GM19238 (cell line): Measurements from ENCODE around the gene FAN1.

Experiments used
- DNase-seq: peaks from one replicate; pipeline ENCODE4 v3.0.0; 2011; ENCODE audit warnings: low spot score; ENCODE audit not compliant: insufficient read length

The FAN1 gene

DNA sequence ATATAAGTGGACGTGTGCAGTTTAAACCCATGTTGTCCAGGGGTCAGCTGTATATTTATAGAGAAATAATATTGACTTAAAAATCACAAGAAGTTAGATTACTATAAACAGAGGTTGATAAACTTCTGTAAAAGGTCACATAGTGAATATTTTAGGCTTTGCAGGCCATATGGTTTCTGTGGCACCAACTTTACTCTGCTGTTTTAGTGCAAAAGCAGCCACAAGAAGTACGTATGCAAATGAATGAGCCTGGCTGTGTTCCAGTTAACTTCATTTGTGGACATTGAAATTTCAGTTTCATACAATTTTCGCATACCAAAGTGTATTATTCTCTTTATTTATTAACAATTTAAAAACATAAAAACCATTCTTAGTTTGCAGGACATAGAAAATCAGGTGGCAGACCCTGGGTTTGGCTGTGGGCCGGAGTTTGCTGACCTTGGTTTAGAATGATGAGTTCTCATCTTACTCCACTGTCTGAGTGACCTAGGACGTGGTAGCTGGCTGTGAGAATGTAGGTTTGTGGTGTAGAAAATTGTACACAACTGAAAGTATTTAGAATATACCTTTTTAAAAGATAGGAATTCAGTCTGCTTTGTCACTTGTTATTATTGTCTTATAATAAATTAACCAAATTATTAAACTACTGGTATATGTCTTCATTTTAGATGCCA, 16.3 kb downstream of the FAN1 start:
- no peak for DNase-seq

GRCh38 chr15:30921106-30921505, 17.4 kb downstream of the FAN1 start:
- DNase-seq = no peak

DNA sequence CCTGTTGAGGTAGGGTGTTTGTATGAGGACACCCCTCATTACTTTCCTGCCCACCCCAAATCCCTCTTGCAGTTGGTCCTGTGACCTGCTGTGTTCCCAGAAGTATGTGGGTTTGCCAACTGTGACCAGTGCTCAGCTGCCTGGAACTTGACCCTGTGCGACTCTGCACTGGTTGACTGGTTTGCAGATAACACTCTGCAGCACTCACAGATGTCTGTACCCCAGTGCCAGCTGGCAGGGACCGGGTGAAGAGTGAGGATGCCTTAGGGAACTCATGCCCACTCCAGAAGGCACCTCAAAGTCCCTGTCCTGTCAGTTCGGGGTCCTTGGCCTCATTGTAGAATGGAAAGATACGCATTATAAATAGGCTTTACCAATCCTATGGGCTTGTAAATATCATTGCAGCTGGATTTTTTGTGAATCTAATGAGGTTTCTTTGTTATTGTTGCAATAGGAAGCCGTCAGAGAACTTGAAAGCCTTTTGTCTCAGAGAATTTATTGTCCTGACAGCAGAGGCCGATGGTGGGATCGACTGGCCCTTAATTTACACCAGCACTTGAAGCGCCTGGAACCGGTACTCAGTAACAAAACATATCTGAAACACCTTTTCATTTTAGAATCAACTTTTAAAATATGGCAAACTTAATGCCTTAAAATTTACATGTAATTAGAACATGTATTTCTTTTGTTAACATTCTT, 18.2 kb downstream of the FAN1 start:
- no peak for DNase-seq

DNA sequence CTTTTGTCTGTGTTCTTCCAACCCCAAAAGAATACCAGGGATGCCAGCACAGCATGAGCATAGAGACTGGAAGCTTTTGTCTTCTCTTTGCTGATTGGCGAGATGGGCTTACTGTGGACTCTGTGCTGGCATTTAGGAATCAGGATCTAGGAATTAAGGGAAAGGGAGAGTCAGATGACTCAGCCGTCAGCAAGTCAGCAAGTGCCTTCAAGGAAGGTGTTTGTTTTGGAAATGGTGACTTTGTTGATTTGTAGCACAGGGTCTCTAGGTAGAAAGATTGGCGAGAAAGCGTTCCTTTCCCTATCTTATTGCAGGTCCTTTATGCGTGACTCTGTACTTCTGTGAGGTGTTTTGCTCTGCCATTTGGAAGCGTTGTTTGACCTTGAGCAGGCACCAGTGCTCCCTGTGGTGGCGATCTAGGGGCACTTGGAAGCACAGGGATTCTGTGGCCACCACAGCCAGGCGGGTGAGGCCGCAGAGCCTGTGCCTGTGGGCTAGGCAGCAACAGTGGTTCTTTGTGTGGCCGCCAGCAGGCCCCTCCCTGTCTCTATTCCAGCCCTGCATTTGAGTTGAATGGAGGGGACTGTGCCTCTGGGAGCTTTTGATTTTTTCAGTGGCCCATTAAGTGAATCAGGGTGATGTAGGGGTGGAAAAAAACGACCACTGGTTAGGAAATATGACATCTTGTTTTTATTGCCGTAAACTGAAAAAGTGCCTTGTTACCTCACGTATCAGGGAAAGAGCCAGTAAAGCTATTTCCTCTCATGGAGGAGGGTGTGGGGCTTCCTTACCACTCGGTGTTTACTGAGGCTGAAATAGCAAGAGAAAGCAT, 19.0 kb downstream of the FAN1 start:
- no peak for DNase-seq

DNA sequence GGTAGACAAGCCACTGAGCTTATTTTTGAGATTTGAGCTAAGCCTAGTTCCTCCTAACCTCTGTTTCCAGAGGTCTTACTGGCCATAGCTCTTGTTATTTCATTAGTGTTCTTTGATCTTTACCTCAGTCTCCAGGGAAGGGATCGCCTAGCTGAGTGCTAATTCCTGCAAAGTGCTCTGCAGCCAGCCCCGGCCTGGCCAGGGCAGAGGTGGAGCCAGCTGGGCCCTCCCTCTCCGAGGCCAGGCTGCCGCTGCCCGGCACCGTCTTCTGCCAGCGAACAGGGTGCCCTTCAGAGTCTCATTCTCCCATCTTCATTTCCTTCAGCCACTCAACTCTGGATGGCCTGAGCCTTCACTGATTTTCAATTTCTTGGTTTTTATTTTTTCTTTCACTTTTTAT, 19.7 kb downstream of the FAN1 start:
- DNase-seq = no peak

DNA sequence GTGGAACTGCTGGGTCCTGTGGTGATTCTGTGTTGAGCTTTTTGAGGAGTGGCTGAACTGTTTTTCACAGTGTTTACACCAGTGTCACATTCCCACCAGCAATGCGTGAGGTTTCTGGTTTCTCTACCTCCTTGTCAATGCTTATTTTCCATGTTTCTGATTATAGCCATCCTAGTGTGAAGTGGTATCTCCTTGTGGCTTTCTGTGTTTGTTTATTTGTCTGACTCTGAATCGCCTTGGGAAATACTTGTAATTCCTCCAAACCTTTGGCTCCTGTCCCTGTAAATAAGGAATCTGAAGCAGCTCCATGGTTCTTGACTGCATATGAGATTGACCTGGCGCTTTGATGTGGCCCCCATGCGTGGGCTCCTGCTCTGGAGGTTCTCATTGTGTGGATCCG, 20.6 kb downstream of the FAN1 start:
- DNase-seq = no peak

- no peak for DNase-seq
Observed at GRCh38 chr15:30925686-30926085, 22.0 kb downstream of the FAN1 start.

GRCh38 chr15:30926161-30926560, 22.4 kb downstream of the FAN1 start:
- no peak for DNase-seq

DNA sequence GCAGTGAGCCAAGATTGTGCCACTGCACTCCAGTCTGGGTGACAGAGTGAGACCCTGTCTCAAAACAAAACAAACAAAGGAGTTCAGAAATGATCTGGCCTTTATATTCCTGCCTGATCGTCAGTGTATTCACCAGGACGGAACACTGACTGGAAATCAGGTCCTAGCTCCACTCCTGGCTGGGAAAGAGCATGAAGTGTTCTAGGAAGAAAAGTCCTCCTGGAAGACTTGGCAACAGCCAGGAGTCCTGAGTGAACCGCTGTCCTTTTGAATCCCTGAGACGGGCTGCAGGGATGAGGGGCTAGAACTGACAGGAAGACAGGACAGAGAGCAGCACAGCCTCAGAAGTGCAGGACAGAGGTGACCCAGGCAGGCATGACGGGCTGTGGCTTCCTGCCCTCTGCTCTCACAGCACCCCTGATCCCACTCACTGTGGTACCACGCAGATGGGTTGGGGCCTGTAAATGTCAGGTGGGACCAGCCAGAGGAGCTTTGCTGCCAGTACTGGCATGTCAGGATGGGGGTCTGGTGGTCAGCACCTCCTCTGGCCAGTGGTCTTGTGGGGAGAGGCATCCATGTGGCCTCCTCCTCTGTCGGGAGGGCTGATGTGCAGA, 23.5 kb downstream of the FAN1 start:
- no peak for DNase-seq

DNA sequence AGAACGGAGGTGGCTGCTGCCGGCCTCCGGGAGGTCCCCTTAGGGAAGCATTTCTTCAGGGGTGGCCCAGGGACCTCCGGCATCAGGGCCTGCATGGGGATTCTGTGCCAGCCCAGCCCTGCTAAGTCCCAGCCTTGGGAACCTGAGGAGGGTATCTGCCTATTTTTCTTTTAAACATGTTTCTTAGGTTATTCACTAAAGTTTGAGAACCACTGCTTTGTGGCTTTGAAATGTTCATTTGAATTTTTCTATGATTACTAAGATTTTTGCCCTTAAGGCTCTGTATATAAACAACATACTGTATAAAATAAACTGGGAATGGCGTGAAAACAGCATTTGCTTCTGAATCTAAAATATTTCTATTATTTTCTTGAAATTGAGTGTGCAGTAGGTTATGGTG, 24.4 kb downstream of the FAN1 start:
- DNase-seq = no peak

DNA sequence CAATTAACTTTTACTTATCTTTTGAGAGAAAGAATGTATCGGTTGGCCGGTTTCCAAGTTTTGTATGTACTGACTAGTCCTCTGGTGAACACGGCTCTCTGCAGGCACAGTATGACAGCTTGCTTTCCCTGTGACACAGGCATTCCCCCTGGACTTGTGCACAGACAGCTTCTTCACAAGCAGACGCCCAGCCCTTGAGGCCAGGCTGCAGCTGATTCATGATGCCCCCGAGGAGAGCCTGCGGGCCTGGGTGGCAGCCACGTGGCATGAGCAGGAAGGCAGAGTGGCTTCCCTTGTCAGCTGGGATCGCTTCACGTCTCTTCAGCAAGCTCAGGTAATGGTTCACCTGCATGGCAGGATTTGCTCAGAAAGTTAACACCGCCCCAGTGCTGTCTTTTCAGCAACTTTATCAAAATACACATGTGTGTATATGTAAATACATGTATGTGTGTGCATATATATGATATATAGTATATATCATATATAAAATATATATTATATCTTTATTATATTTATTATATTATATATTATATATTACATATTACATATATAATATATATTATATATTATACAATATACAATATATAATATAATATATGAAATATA, 25.5 kb downstream of the FAN1 start:
- no peak for DNase-seq

DNA sequence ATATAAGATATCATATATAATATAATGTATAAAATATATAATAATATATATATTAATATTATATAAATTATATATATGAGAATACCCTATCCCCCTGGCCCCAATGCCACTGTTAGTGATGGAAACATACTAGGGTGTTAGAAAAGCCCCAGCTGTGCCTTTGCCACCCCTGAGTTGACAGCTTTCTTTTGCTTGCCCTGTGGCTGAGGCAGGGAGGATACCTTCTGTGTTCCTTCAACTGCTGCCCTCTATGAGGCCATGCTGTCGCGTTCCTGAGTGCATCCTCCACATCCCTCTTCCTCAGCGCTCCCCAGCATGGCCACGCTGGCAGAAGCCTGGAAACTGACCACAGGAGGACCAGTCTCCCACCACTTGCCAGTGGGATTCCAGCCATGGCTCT, 26.3 kb downstream of the FAN1 start:
- no peak for DNase-seq

DNA sequence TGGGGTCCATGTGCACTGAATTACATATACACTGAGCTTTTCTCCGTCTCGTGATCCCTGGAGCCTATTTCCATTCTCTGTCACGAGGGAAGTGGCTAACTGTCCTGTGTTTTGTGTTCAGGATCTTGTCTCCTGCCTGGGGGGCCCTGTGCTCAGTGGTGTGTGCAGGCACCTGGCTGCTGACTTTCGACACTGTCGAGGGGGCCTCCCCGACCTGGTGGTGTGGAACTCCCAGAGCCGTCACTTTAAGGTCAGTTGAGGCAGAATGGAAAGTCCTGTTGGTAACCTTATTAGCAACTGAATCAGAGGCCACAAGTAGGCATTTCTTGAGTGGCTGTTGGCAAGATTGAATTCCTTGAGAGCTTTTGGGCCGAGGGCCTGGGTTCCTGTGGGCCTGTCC, 26.7 kb downstream of the FAN1 start:
- DNase-seq = no peak

DNA sequence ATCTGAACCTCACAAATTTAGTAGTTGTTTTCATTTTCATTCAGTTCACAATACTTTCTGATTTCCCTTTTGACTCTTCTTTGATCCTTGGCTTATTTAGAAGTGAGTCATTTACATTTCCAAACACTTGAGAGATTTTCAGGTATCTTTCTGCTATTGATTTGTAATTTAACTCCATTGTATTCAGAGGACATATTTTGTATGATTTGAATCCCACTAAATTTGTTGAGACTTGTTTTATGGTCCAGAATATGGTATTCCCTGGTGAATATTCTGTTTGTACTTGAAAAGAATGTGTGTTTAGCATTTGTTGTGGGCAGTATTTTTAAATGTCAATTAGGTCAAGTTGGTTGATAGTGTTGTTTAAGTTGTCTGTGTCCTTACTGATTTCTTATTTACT, 29.6 kb downstream of the FAN1 start:
- DNase-seq = no peak

DNA sequence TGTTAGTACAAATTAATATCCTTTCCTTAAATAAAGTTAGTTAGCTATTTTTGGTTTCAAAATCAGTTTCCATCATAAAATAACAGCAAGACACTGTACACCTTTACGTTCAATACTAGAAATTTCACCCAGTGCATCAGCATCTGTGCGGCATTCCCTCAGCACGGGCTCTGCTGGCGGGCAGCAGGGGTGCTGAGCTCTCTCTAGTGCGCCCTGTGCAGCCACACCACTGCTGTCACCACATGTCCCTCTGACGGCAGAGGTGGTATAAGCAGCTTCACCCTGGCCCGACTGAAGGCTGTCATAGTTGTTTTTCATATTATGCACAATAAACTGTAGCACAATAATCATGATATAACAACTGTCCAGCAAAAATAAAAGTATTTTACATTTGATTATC, 35.4 kb downstream of the FAN1 start:
- DNase-seq = no peak

DNA sequence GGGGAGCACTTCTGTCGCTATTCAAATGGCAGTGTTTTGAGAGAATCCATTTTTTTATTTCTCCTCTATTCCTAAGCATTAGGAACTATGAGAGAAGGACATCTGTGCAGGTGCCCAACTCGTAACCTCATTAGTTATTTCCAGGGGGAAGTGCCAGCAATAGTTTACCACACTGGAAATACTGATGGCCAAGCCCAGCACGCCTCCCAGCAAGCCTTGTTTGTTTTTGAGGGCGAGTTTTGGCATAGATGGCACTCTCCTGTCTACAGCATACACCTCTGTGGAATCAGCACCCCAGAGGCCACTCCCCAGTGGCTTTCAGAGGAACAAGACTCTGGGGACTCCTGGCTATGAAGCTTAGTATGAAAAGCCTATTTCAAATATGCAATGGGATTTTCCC, 36.6 kb downstream of the FAN1 start:
- DNase-seq = no peak

- no peak for DNase-seq
Observed at GRCh38 chr15:30941520-30941919, 37.8 kb downstream of the FAN1 start.

- DNase-seq = no peak
Observed at GRCh38 chr15:30943654-30944335, 40.1 kb downstream of the FAN1 start.

- DNase-seq = no peak
Observed at GRCh38 chr15:30953183-30953582, 49.5 kb downstream of the FAN1 start.

- DNase-seq = no peak
Observed at GRCh38 chr15:30953731-30954378, 50.1 kb downstream of the FAN1 start.

GRCh38 chr15:30954674-30955073, 51.0 kb downstream of the FAN1 start:
- no peak for DNase-seq
